Effector memory CD4-positive, alpha-beta T cell (primary cell): Measurements from ENCODE around the gene MFAP2.

ENCODE experiments used
- DNase-seq, 3 donors: peaks; one replicate each; pipeline ENCODE4 v3.0.0-alpha.2; 2020
- H3K27ac ChIP-seq: 2 replicates; pipeline ENCODE4 v1.7.0; 2013; ENCODE audit warnings: mild to moderate bottlenecking, low read length, moderate library complexity; ENCODE audit not compliant: insufficient read depth, poor library complexity, severe bottlenecking
- H3K27me3 ChIP-seq: replicated peaks from 2 replicates; pipeline ENCODE4 v1.7.0; 2013; ENCODE audit warnings: mild to moderate bottlenecking, low read length; ENCODE audit not compliant: insufficient read depth, control insufficient read depth, poor library complexity, severe bottlenecking
- H3K36me3 ChIP-seq: 2 replicates; pipeline ENCODE4 v1.7.0; 2013; ENCODE audit warnings: mild to moderate bottlenecking, low read length, moderate library complexity; ENCODE audit not compliant: control insufficient read depth, insufficient read depth
- H3K4me1 ChIP-seq: 2 replicates; pipeline ENCODE4 v1.7.0; 2013; ENCODE audit warnings: low read length, mild to moderate bottlenecking; ENCODE audit not compliant: control insufficient read depth, insufficient read depth, poor library complexity, severe bottlenecking
- H3K4me3 ChIP-seq: 2 replicates; pipeline ENCODE4 v1.7.0; 2013; ENCODE audit warnings: low read length, low read depth, mild to moderate bottlenecking; ENCODE audit not compliant: insufficient read depth, poor library complexity, severe bottlenecking
- H3K9me3 ChIP-seq: 2 replicates; pipeline ENCODE4 v1.7.0; 2013; ENCODE audit warnings: mild to moderate bottlenecking, low read length, moderate library complexity; ENCODE audit not compliant: control insufficient read depth

Gene MFAP2

GRCh38 chr1:16993521-16994038 lies 13.2 kb upstream of the MFAP2 start:
- Histone ChIP-seq H3K27ac (no peak overlapping the region), H3K36me3 (peaks cover 55% of the 10 kb centered on the region), H3K9me3 (no peaks in the 10 kb centered on the region), H3K27me3 (no peaks in the 10 kb centered on the region), H3K4me3 (no peak overlapping the region), H3K4me1 (no peaks in the 10 kb centered on the region)
- DNase-seq, result no peak

- no peak overlapping the region for H3K27ac ChIP-seq
- no peaks in the 10 kb centered on the region for H3K27me3 ChIP-seq
- H3K4me1 ChIP-seq, result no peaks in the 10 kb centered on the region
- peaks cover 57% of the 10 kb centered on the region for H3K36me3 ChIP-seq
- H3K4me3 ChIP-seq, result no peak overlapping the region
- no peak for DNase-seq
- no peaks in the 10 kb centered on the region for H3K9me3 ChIP-seq
Observed at GRCh38 chr1:16992675-16993074, 12.3 kb upstream of the MFAP2 start.

GRCh38 chr1:16992102-16992501 lies 11.7 kb upstream of the MFAP2 start:
- peaks cover 60% of the 10 kb centered on the region for H3K36me3 ChIP-seq
- no peak for DNase-seq

GRCh38 chr1:16991571-16991970 lies 11.2 kb upstream of the MFAP2 start:
- Histone ChIP-seq H3K9me3 (no peaks in the 10 kb centered on the region), H3K4me1 (no peaks in the 10 kb centered on the region), H3K27me3 (no peaks in the 10 kb centered on the region), H3K36me3 (peaks cover 59% of the 10 kb centered on the region), H3K27ac (no peak overlapping the region), H3K4me3 (no peak overlapping the region)
- no peak for DNase-seq

More at GRCh38 chr1:16992102-16992501, 11.7 kb upstream of the MFAP2 start:
- Histone ChIP-seq H3K9me3 (no peaks in the 10 kb centered on the region), H3K27ac (no peak overlapping the region), H3K4me3 (no peak overlapping the region), H3K27me3 (no peaks in the 10 kb centered on the region), H3K4me1 (no peaks in the 10 kb centered on the region)

GRCh38 chr1:16989676-16990391 lies 9.4 kb upstream of the MFAP2 start:
- no peak for DNase-seq
- Histone ChIP-seq H3K36me3 (peaks cover 55% of the 10 kb centered on the region), H3K27ac (no peak overlapping the region), H3K4me3 (no peak overlapping the region), H3K27me3 (no peaks in the 10 kb centered on the region), H3K9me3 (no peaks in the 10 kb centered on the region), H3K4me1 (no peaks in the 10 kb centered on the region)

GRCh38 chr1:16988210-16988609 lies 7.8 kb upstream of the MFAP2 start:
- Histone ChIP-seq H3K36me3 (peaks cover 50% of the 10 kb centered on the region), H3K9me3 (no peaks in the 10 kb centered on the region), H3K27me3 (no peaks in the 10 kb centered on the region), H3K4me1 (no peaks in the 10 kb centered on the region), H3K27ac (no peak overlapping the region), H3K4me3 (no peak overlapping the region)
- no peak for DNase-seq

GRCh38 chr1:16986962-16987361 lies 6.5 kb upstream of the MFAP2 start:
- no peak for DNase-seq
- no peaks in the 10 kb centered on the region for H3K4me1 ChIP-seq
- H3K27me3 ChIP-seq, result no peaks in the 10 kb centered on the region
- peaks cover 47% of the 10 kb centered on the region for H3K36me3 ChIP-seq
- no peaks in the 10 kb centered on the region for H3K9me3 ChIP-seq
- no peak overlapping the region for H3K4me3 ChIP-seq
- no peak overlapping the region for H3K27ac ChIP-seq

- peaks cover 43% of the 10 kb centered on the region for H3K36me3 ChIP-seq
- H3K27me3 ChIP-seq, result no peaks in the 10 kb centered on the region
- no peak overlapping the region for H3K27ac ChIP-seq
- H3K4me1 ChIP-seq, result no peaks in the 10 kb centered on the region
- H3K4me3 ChIP-seq, result no peak overlapping the region
- H3K9me3 ChIP-seq, result no peaks in the 10 kb centered on the region
- no peak for DNase-seq
Observed at GRCh38 chr1:16986560-16986959, 6.1 kb upstream of the MFAP2 start.

- no peak overlapping the region for H3K4me3 ChIP-seq
- no peaks in the 10 kb centered on the region for H3K9me3 ChIP-seq
- no peak for DNase-seq
- no peak overlapping the region for H3K27ac ChIP-seq
- no peaks in the 10 kb centered on the region for H3K4me1 ChIP-seq
- peaks cover 3% of the 10 kb centered on the region for H3K27me3 ChIP-seq
- peaks cover 40% of the 10 kb centered on the region for H3K36me3 ChIP-seq
Observed at GRCh38 chr1:16986113-16986512, 5.7 kb upstream of the MFAP2 start.

GRCh38 chr1:16984717-16985116 lies 4.3 kb upstream of the MFAP2 start:
- Histone ChIP-seq H3K4me3 (no peak overlapping the region), H3K36me3 (peaks cover 30% of the 10 kb centered on the region), H3K4me1 (peaks cover 4% of the 10 kb centered on the region), H3K27ac (no peak overlapping the region), H3K9me3 (no peaks in the 10 kb centered on the region), H3K27me3 (peaks cover 3% of the 10 kb centered on the region)
- no peak for DNase-seq
